Measurements from ENCODE around the gene RFX5. TPM values are rescaled to one million over a fixed set of nuclear protein-coding genes. Genes with fewer than 3 reads are reported as not detected.

The RFX5 gene
- total and polyA plus RNA-seq, 2 donors (not counting 3 experiments of a cell fraction or from before 2014, with no cell fraction given) = 23.5 to 52.8 TPM

DNA sequence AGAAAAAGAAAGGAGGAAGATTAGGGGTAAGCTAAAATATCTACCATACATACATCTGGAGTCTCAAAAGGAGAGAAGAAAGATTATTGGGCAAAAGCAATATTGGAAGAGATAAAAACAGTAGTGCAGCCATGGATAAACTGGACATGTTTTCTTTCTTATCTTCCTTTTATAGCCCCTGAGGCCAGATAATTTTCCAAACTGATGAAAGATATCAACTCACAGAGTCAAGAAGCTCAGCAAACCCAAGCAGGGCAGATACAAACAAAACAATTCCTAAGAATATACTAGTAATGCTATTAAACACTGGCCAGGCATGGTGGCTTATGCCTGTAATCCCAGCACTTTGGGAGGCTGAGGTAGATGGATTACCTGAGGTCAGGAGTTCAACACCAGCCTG lies 46.5 kb upstream of the RFX5 start:
- dilution Hi-C loops (cut with MboI; ENCODE audit: extremely low pct_ligation_motif_present, low sequenced_read_pairs) = no loop called here
- Histone ChIP-seq H3K27me3 (ENCODE audit: control insufficient read depth in 2 of 2, insufficient read depth in 2 of 2, low read length in 2 of 2) (peaks cover 0 to 2% of the 10 kb centered on the region in 2 experiments), H3K9me3 (replicated peaks; ENCODE audit: control insufficient read depth, insufficient read depth, low read length) (no peaks in the 10 kb centered on the region), H3K4me1 (ENCODE audit: control insufficient read depth, extremely low read depth, insufficient read depth, low read length) (no peaks in the 10 kb centered on the region), H4K20me1 (replicated peaks; ENCODE audit: control insufficient read depth, extremely low read depth, insufficient read depth, low read length) (no peaks in the 10 kb centered on the region), H3K27ac (ENCODE audit: insufficient read depth, low read depth, low read length) (no peak overlapping the region), H3K9ac (replicated peaks; ENCODE audit: extremely low read depth, insufficient read depth, low read length) (no peak overlapping the region), H3K4me2 (ENCODE audit: insufficient read depth, low read length) (no peak overlapping the region), H3K4me3 (replicated peaks in 1 of 3; ENCODE audit: insufficient read depth in 1 of 3, low read depth in 1 of 3, low read length in 3 of 3) (no peak overlapping the region), H3K9me1 (replicated peaks; ENCODE audit: control insufficient read depth, extremely low read depth, insufficient read depth, low read length) (no peaks in the 10 kb centered on the region), H3K79me2 (ENCODE audit: control insufficient read depth, insufficient read depth, low read length) (no peaks in the 10 kb centered on the region), H2AFZ (ENCODE audit: low read depth, low read length) (no peak overlapping the region), H3K36me3 (ENCODE audit: control insufficient read depth in 2 of 2, extremely low read depth in 1 of 2, insufficient read depth in 2 of 2, low read length in 2 of 2) (no peaks in the 10 kb centered on the region)
- ChIA-PET CTCF (interaction anchor here (1.2 to 2.1 kb wide), 2 partner anchors 9 to 53 kb away, joined by 3 to 7 read pairs; no protein-coding TSS in a partner anchor), POLR2A (no interaction called here)
- FAIRE-seq (no peak), DNase-seq (ENCODE audit: low read depth, low spot score) (no peak)
- no TSS peak for BruUV-seq (replicated peaks)
- intact Hi-C loops (cut with micrococcal nuclease) = no loop called here
- TF ChIP-seq POLR2A (IDR thresholded peaks at IDR 0.05; ENCODE audit: low read depth, low read length) (no peak), POLR2AphosphoS5 (IDR thresholded peaks at IDR 0.05; ENCODE audit: insufficient read depth, low read depth, low read length) (no peak), JUN (IDR thresholded peaks at IDR 0.05; ENCODE audit: borderline replicate concordance, insufficient read depth, insufficient read length, low read depth) (no peak), GATA2 (IDR thresholded peaks at IDR 0.05; ENCODE audit: insufficient read depth, insufficient read length, low read depth, low read length) (no peak), FOS (IDR thresholded peaks at IDR 0.05; ENCODE audit: borderline replicate concordance, insufficient read depth, low read length) (no peak), EZH2 (IDR thresholded peaks at IDR 0.05; ENCODE audit: borderline replicate concordance, low read depth, low read length, severe bottlenecking) (no peak), MYC (IDR thresholded peaks at IDR 0.05; ENCODE audit: low read depth, low read length) (no peak)
- TF ChIP-seq, protein P1, sequence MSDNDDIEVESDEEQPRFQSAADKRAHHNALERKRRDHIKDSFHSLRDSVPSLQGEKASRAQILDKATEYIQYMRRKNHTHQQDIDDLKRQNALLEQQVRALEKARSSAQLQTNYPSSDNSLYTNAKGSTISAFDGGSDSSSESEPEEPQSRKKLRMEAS (IDR thresholded peaks at IDR 0.05; ENCODE audit: insufficient read depth, insufficient read length) = no peak
- TF ChIP-seq, protein P2, sequence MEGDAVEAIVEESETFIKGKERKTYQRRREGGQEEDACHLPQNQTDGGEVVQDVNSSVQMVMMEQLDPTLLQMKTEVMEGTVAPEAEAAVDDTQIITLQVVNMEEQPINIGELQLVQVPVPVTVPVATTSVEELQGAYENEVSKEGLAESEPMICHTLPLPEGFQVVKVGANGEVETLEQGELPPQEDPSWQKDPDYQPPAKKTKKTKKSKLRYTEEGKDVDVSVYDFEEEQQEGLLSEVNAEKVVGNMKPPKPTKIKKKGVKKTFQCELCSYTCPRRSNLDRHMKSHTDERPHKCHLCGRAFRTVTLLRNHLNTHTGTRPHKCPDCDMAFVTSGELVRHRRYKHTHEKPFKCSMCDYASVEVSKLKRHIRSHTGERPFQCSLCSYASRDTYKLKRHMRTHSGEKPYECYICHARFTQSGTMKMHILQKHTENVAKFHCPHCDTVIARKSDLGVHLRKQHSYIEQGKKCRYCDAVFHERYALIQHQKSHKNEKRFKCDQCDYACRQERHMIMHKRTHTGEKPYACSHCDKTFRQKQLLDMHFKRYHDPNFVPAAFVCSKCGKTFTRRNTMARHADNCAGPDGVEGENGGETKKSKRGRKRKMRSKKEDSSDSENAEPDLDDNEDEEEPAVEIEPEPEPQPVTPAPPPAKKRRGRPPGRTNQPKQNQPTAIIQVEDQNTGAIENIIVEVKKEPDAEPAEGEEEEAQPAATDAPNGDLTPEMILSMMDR (IDR thresholded peaks at IDR 0.05; ENCODE audit: extremely low read depth in 1 of 2, insufficient read depth in 1 of 2, low read depth in 1 of 2, low read length in 2 of 2) = no peak

Measured in endothelial cell of umbilical vein (primary cell).